Ovary (tissue), 9 donors: ENCODE data around the gene GMEB2. TPM values are rescaled to one million over a fixed set of nuclear protein-coding genes. Genes with fewer than 3 reads are reported as not detected.

ENCODE experiments used
- DNase-seq, 5 donors: peaks; one replicate each; pipeline ENCODE4 v3.0.0-alpha.2; 2019 to 2020
- H3K27ac ChIP-seq, 2 donors: fragments of 200-600 bp; one replicate each; pipeline versions ENCODE4 v1.5.1 to v1.8.0; 2019 to 2022
- H3K27me3 ChIP-seq: fragments of 200-600 bp; one replicate; pipeline ENCODE4 v1.8.0; 2022
- H3K36me3 ChIP-seq: fragments of 200-600 bp; sonication (generic); one replicate; pipeline ENCODE4 v1.5.1; 2019
- H3K4me1 ChIP-seq: one replicate; pipeline ENCODE4 v1.8.1; 2013; ENCODE audit warnings: mild to moderate bottlenecking, moderate library complexity; ENCODE audit not compliant: insufficient read depth
- H3K4me3 ChIP-seq: fragments of 200-600 bp; sonication (generic); one replicate; pipeline ENCODE4 v1.5.1; 2017
- H3K9me3 ChIP-seq, 2 donors: fragments of 200-600 bp in 1 of 2; sonication (generic) in 1 of 2; one replicate each; pipeline versions ENCODE4 v1.5.1 to v1.8.1; 2013 to 2019; ENCODE audit warnings: mild to moderate bottlenecking in 1 of 2, moderate library complexity in 1 of 2
- EP300 ChIP-seq: sonication (generic); formaldehyde crosslinking; IDR thresholded peaks from one replicate; pipeline ENCODE4 v1.6.1; 2017; ENCODE audit warnings: antibody characterized with exemption
- POLR2A ChIP-seq: fragments of 450-650 bp; IDR thresholded peaks from one replicate; pipeline ENCODE4 v1.6.1; 2017; ENCODE audit warnings: antibody characterized with exemption, mild to moderate bottlenecking, moderate library complexity
- WGBS, 3 donors: extraction: QIAGEN DNeasy Blood & Tissue Kit in 1 of 3; methylation state at CpG; one replicate each; pipeline versions ENCODE4 v1.1.5 to v1.1.7; 2013 to 2017; 5-methylcytosine and 5-hydroxymethylcytosine counted together
- intact Hi-C, 4 donors: fragments of 100-400 bp; cut with DNase I; formaldehyde crosslinking; loops; one replicate each; pipeline versions ENCODE4 v1.11.0 to v1.15.1; 2022 to 2023
- polyA plus RNA-seq, 2 donors: library from polyadenylated mRNA; stranded (reverse); fragments of 200-250 nt in 1 of 2; fragments of 350-450 nt in 1 of 2; fragmentation: Illumina TruSeq in 1 of 2; extraction: RNeasy Lipid Tissue Mini Kit (QIAGEN cat#74804) in 1 of 2; gene quantifications; one replicate each; pipeline ENCODE4 v1.2.3, GENCODE V29; 2013 to 2014
- total RNA-seq, 7 donors: library from RNA; depleted of rRNA in 2 of 7; stranded (reverse); fragments of >200 nt in 2 of 7; fragmentation: NEBNext Ultra II Directional in 3 of 7; extraction: Animal tissue kit (Norgen Biotek cat#: 25700) in 3 of 7; gene quantifications; one replicate each; pipeline versions ENCODE4 v1.1.0 to v1.2.4, GENCODE V29; 2016 to 2023
- TF ChIP-seq, protein P1 (sequence below), 3 donors: fragments of 450-650 bp in 2 of 3; fragments of 200-600 bp in 1 of 3; IDR thresholded peaks; one replicate each; pipeline versions ENCODE4 v1.5.1 to v1.8.0; 2016 to 2022; ENCODE audit warnings: antibody characterized with exemption in 3 of 3, mild to moderate bottlenecking in 1 of 3
- donor health status: DM: no; HTN: no; CAD: no; lungs with moderate emphysema.
- donor health status: DM: no; HTN: no; CAD: no.
- donor health status: Bipolar disorder and iron deficiency.
- donor health status: DM: yes; HTN: yes; CAD: no.
- donor health status: DM: no; HTN: no; CAD: no.
- donor health status: DM: yes; HTN: yes; CAD: no.

The GMEB2 gene
- total and polyA plus RNA-seq, 9 donors = 4.1 to 14.7 (median 9.7) TPM

DNA sequence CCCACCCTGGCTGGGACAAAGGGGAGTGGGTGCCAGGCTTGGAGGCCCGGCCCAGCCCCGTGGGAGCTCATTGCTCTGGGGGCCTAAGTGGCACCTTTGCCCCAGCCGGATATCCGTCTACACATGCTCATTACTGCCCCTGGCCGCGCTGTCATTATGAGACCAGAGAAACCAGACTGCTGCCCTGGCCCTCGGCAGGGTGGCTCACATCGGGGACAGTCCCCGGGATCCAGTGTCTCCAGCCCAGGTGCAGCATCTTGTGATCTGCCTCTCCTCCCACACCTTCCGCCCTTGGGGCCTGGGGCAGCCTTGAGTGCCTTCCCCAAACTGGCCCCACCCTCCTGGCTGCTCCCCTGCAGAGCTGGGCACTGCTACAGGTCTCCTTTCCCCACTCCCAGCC, 84.2 kb downstream of the GMEB2 start:
- WGBS, 3 donors = 67 to 79% (median 75%) methylated on average over 10 of the region's 10 CpGs
- no peak for DNase-seq
- Histone ChIP-seq H3K4me1 (peaks cover 1% of the 10 kb centered on the region), H3K27ac (no peak overlapping the region), H3K9me3 (no peaks in the 10 kb centered on the region), H3K4me3 (no peak overlapping the region), H3K27me3 (no peaks in the 10 kb centered on the region), H3K36me3 (no peaks in the 10 kb centered on the region)
- TF ChIP-seq POLR2A = no peak
- intact Hi-C loops = no loop called here

DNA sequence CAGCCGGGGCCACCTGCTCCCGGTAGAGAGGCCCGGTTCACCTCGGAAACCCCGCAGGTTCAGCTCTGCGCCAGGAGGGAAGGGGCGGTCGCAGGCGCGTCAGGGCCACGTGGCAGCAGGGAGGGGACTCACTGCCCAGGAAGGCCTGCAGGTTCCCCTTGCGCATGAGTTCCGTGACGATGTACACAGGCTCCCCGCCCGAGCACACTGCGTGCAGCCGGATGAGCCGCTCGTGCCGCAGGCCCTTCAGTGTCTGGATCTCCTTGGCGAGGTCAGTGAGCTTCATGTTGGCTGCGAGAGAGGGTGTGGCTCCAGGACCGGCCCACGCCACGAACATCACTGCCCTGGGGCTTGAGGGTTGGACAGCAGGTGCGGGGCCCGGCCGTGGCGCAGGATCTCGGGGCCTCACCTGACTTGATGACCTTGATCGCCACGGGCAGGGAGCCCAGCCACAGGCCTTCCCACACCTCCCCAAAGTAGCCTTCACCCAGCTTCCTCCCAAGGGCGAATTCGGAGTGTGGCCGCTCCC, 84.8 kb downstream of the GMEB2 start:
- 28 to 48% (median 33%) methylated on average over 19 to 36 of the region's 36 CpGs for WGBS, 3 donors
- no peak for DNase-seq
- intact Hi-C loops = no loop called here
- H3K36me3 ChIP-seq = no peaks in the 10 kb centered on the region
- no peak overlapping the region for H3K27ac ChIP-seq
- H3K9me3 ChIP-seq = no peaks in the 10 kb centered on the region
- TF ChIP-seq POLR2A (no peak), EP300 (no peak)
- TF ChIP-seq, protein P1, sequence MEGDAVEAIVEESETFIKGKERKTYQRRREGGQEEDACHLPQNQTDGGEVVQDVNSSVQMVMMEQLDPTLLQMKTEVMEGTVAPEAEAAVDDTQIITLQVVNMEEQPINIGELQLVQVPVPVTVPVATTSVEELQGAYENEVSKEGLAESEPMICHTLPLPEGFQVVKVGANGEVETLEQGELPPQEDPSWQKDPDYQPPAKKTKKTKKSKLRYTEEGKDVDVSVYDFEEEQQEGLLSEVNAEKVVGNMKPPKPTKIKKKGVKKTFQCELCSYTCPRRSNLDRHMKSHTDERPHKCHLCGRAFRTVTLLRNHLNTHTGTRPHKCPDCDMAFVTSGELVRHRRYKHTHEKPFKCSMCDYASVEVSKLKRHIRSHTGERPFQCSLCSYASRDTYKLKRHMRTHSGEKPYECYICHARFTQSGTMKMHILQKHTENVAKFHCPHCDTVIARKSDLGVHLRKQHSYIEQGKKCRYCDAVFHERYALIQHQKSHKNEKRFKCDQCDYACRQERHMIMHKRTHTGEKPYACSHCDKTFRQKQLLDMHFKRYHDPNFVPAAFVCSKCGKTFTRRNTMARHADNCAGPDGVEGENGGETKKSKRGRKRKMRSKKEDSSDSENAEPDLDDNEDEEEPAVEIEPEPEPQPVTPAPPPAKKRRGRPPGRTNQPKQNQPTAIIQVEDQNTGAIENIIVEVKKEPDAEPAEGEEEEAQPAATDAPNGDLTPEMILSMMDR (IDR thresholded peaks at IDR 0.05) = no peak
- no peak overlapping the region for H3K4me3 ChIP-seq
- peaks cover 2% of the 10 kb centered on the region for H3K4me1 ChIP-seq
- H3K27me3 ChIP-seq = no peaks in the 10 kb centered on the region

DNA sequence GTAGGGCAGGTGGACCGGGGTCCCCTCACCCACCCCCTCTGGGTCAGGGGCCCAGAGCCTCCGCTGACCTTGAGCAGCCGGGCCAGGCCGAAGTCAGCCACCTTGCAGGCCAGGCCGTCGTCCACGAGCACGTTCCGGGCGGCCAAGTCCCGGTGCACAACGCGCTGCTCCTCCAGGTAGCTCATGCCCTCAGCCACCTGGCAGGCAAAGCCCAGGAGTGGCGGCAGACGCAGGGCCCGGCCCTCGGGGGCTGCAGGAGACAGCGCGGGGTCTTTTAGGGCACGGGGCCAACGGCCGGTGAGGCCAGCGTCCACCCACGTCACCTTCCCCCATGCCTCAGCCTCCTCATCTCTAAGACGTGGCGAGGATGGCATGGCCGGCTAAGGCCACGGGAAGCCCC, 85.5 kb downstream of the GMEB2 start:
- no peaks in the 10 kb centered on the region for H3K9me3 ChIP-seq
- intact Hi-C loops = no loop called here
- no peak overlapping the region for H3K27ac ChIP-seq
- no peak overlapping the region for H3K4me3 ChIP-seq
- H3K36me3 ChIP-seq = no peaks in the 10 kb centered on the region
- 85 to 91% (median 85%) methylated on average over 27 to 28 of the region's 28 CpGs for WGBS, 3 donors
- peaks cover 2% of the 10 kb centered on the region for H3K4me1 ChIP-seq
- no peak for DNase-seq
- no peaks in the 10 kb centered on the region for H3K27me3 ChIP-seq
- TF ChIP-seq EP300 (no peak), POLR2A (no peak)
- TF ChIP-seq, protein P1 (IDR thresholded peaks at IDR 0.05) = no peak

DNA sequence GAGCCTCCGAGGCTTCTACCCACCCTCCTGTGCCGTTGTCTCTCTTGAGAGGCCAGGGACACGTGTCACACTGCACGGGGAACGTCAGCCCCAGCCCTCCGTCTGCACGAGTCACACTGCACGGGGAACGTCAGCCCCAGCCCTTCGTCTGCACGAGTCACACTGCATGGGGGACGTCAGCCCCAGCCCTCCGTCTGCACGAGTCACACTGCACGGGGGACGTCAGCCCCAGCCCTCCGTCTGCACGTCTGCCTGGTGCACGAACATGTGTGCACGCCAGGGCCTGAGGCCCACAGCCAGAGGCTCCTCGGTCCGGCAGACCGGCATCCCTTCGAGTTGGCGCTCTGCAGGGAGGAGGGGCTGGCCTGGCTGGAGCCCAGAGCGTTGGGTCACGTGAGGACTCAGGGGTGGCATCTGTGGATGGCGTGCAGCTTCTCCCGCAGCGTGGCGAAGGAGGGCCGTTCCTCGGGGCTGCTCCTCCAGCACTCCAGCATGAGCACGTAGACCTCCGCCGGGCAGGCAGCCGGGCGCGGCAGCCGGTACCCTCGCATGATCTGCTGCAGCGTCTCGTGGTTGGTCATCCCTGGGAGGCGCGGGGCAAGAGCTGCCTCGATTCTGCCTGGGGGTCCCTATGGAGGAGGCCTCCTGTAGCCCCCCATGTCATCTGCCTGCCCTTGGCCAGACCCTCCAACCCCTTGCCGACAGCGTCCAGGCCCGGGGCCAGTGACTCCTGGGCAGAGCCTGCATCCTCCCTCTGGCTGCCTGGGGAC, 86.3 kb downstream of the GMEB2 start:
- no peaks in the 10 kb centered on the region for H3K9me3 ChIP-seq
- H3K27ac ChIP-seq = no peak overlapping the region
- no peak for DNase-seq
- peaks cover 2% of the 10 kb centered on the region for H3K4me1 ChIP-seq
- TF ChIP-seq POLR2A (no peak), EP300 (no peak)
- TF ChIP-seq, protein P1 (IDR thresholded peaks at IDR 0.05) = no peak
- no peaks in the 10 kb centered on the region for H3K27me3 ChIP-seq
- H3K4me3 ChIP-seq = no peak overlapping the region
- H3K36me3 ChIP-seq = no peaks in the 10 kb centered on the region
- 74 to 78% (median 77%) methylated on average over 42 to 49 of the region's 49 CpGs for WGBS, 3 donors
- intact Hi-C loops = no loop called here
